Kidney (tissue), 14 donors: Measurements from ENCODE around the gene NAPB. TPM values are rescaled to one million over a fixed set of nuclear protein-coding genes. Genes with fewer than 3 reads are reported as not detected.

Experiments used
- DNase-seq, 5 donors: peaks; one replicate each; pipeline ENCODE4 v3.0.0-alpha.2; 2013 to 2020
- FAIRE-seq: peaks from 2 replicates; lab custom pipeline; 2012; peaks lifted over from hg19 to GRCh38; lab: Jason Lieb, UNC
- H3K27ac ChIP-seq, 2 donors: one replicate each; pipeline ENCODE4 v1.7.0; 2013; ENCODE audit warnings: low read depth in 2 of 2, low read length in 2 of 2, inconsistent platforms in 1 of 2
- H3K27me3 ChIP-seq: one replicate; pipeline ENCODE4 v1.7.1; 2013; ENCODE audit warnings: low read length, inconsistent platforms; ENCODE audit not compliant: control insufficient read depth, insufficient read depth
- H3K36me3 ChIP-seq, 3 donors: one replicate each; pipeline versions ENCODE4 v1.7.0 to v1.7.1; 2013; ENCODE audit warnings: low read length in 3 of 3, control low read depth in 1 of 3, inconsistent platforms in 1 of 3; ENCODE audit not compliant: insufficient read depth in 3 of 3, control insufficient read depth in 2 of 3
- H3K4me1 ChIP-seq, 3 donors: one replicate each; pipeline versions ENCODE4 v1.7.0 to v1.7.1; 2013; ENCODE audit warnings: low read length in 3 of 3, inconsistent platforms in 1 of 3, low read depth in 1 of 3; ENCODE audit not compliant: control insufficient read depth in 2 of 3, insufficient read depth in 2 of 3
- H3K4me3 ChIP-seq, 3 donors: one replicate each; pipeline versions ENCODE4 v1.7.0 to v1.8.1; 2013; ENCODE audit warnings: low read length in 3 of 3, control low read depth in 1 of 3, inconsistent platforms in 1 of 3
- H3K9ac ChIP-seq, 3 donors: one replicate each; pipeline versions ENCODE4 v1.7.0 to v1.7.1; 2013; ENCODE audit warnings: low read length in 3 of 3, control low read depth in 1 of 3, inconsistent platforms in 1 of 3
- H3K9me3 ChIP-seq, 3 donors: one replicate each; pipeline versions ENCODE4 v1.7.0 to v1.7.1; 2013; ENCODE audit warnings: low read length in 3 of 3, control low read depth in 1 of 3, inconsistent platforms in 1 of 3; ENCODE audit not compliant: control insufficient read depth in 2 of 3, insufficient read depth in 1 of 3
- CTCF ChIP-seq: IDR thresholded peaks from 3 replicates; pipeline ENCODE4 v1.5.1; 2012; ENCODE audit warnings: mild to moderate bottlenecking, moderate library complexity, borderline replicate concordance; ENCODE audit not compliant: insufficient read depth; ENCODE audit errors: extremely low read depth
- intact Hi-C: fragments of 100-400 bp; cut with DNase I; formaldehyde crosslinking; loops from one replicate; pipeline ENCODE4 v1.11.1; 2022
- polyA plus RNA-seq: library from polyadenylated mRNA; stranded (reverse); fragments of 350-450 nt; fragmentation: Illumina TruSeq; extraction: RNeasy Lipid Tissue Mini Kit (QIAGEN cat#74804); gene quantifications from one replicate; pipeline ENCODE4 v1.2.3, GENCODE V29; 2014; ENCODE audit warnings: low read depth, low replicate concordance; ENCODE audit not compliant: insufficient read depth
- total RNA-seq: library from RNA; stranded (reverse); fragmentation: NEBNext Ultra II Directional; extraction: Animal tissue kit (Norgen Biotek cat#: 25700); gene quantifications from one replicate; pipeline ENCODE4 v1.2.1, GENCODE V29; 2021
- donor health status: control.
- donor health status: control.
- donor health status: control.
- donor health status: control.
- donor health status: control.
- donor health status: DM: yes; HTN: yes; CAD: no.
- donor health status: Normal renal cell carcinoma (clear cell type).

Gene NAPB
- total and polyA plus RNA-seq, 2 donors from 2014 or later: 5.3 to 9.6 TPM

DNA sequence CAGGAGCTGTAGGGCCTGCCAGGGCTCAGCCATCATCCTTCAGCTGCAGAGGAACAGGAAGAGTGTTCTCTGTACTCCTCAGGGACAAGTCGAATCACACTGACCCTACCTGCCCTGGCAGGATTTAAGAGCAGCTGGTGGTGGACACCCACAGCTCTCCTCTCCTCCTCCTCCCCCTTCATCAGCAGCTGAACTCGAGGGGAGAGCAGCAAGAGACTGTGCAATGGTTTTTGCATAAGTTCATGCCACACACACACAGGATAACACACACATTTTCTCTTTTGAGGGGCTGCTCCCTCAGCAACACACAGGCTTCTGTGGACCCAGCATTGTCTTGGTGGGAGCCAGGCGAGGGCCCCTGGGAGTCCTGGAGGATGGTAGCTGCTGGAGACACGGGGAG lies 31.5 kb upstream of the NAPB start, which contains the start of gene CST11:
TSS of gene CST11 (minus strand) at position 101 of the 400 bp plus-strand sequence. CDS start at position 36, 65 bp downstream.
- no peak for FAIRE-seq
- Histone ChIP-seq H3K27me3 (no peaks in the 10 kb centered on the region), H3K4me1 (no peaks in the 10 kb centered on the region), H3K36me3 (no peaks in the 10 kb centered on the region), H3K9ac (no peak within 1 kb of the TSS), H3K9me3 (peaks cover 0 to 4% (median 0%) of the 10 kb centered on the region in 3 donors), H3K4me3 (no peak within 1 kb of the TSS), H3K27ac (no peak within 1 kb of the TSS)
- TF ChIP-seq CTCF: no peak
- DNase-seq: no peak
- intact Hi-C loops: no loop called here

GRCh38 chr20:23451956-23452487 lies 30.7 kb upstream of the NAPB start:
- no peak overlapping the region for H3K27ac ChIP-seq
- no peaks in the 10 kb centered on the region for H3K27me3 ChIP-seq
- no peak for FAIRE-seq
- H3K9ac ChIP-seq: no peak overlapping the region
- H3K4me1 ChIP-seq: no peaks in the 10 kb centered on the region
- peak in 1 of 5 donors; percentile 8 for DNase-seq
- H3K4me3 ChIP-seq: no peak overlapping the region
- H3K36me3 ChIP-seq: no peaks in the 10 kb centered on the region
- intact Hi-C loops: no loop called here
- no peak for TF ChIP-seq CTCF
- peaks cover 0 to 4% (median 0%) of the 10 kb centered on the region in 3 donors for H3K9me3 ChIP-seq

- DNase-seq (no peak), FAIRE-seq (no peak)
- Histone ChIP-seq H3K27me3 (no peaks in the 10 kb centered on the region), H3K36me3 (no peaks in the 10 kb centered on the region), H3K4me1 (no peaks in the 10 kb centered on the region), H3K27ac (no peak overlapping the region), H3K4me3 (no peak overlapping the region), H3K9ac (no peak overlapping the region), H3K9me3 (peaks cover 0 to 4% (median 0%) of the 10 kb centered on the region in 3 donors)
- no peak for TF ChIP-seq CTCF
- intact Hi-C loops: no loop called here
These were observed 29.6 kb upstream of the NAPB start for GRCh38 chr20:23450877-23451276.

DNA sequence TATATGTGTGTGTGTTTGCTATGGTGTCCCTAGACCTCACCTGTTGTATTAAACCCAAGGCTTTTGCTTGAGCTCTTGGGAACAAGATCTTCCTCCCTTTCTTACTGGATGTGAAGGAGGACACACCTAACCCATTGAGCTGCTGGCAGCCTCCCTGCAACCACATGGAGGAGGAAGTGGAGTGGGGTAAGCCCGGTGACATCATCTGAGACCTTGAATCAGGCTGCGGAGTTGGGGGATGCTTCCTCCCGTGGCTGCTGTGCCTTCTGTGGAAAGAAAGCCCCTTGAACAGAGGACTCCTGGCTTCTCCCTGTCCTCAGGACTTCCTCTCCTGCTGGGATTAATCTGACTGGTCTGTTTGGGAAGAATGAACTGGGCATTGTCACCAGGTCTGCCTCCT lies 28.1 kb upstream of the NAPB start:
- FAIRE-seq: no peak

More for the DNA sequence above, 28.1 kb upstream of the NAPB start:
- no peak for DNase-seq
- Histone ChIP-seq H3K27ac (no peak overlapping the region), H3K9ac (no peak overlapping the region), H3K36me3 (no peaks in the 10 kb centered on the region), H3K4me3 (no peak overlapping the region), H3K27me3 (no peaks in the 10 kb centered on the region), H3K4me1 (no peaks in the 10 kb centered on the region), H3K9me3 (no peaks in the 10 kb centered on the region)
- intact Hi-C loops: no loop called here
- TF ChIP-seq CTCF: no peak
